Measurements from ENCODE around the gene PRSS53.

The PRSS53 gene

DNA sequence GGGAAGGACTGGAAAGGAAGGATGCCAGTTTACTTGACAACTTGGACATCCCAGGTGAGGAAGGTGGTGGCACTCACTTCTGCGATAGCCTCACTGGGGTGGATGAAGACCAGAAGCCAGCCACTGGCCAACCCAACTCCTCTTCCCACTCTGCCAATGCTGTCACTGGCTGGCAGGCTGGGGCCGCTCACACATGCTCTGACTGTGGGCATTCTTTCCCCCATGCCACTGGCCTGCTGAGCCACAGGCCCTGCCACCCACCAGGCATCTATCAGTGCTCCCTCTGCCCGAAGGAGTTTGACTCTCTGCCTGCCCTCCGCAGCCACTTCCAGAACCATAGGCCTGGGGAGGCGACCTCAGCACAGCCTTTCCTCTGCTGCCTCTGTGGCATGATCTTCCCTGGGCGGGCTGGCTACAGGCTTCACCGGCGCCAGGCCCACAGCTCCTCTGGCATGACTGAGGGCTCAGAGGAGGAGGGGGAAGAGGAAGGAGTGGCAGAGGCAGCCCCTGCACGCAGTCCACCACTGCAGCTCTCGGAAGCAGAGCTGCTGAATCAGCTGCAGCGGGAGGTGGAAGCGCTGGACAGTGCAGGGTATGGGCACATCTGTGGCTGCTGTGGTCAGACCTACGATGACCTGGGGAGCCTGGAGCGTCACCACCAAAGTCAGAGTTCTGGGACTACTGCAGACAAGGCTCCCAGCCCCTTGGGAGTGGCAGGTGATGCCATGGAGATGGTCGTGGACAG lies 10.0 kb downstream of the PRSS53 start:
- no peak overlapping the region for H3K27ac ChIP-seq (ENCODE audit: insufficient read depth in 1 of 2, low read depth in 1 of 2, low read length in 2 of 2, poor library complexity in 1 of 2, severe bottlenecking in 2 of 2)
- H3K4me1 ChIP-seq (ENCODE audit: control extremely low read depth in 1 of 4, control insufficient read depth in 4 of 4, insufficient read depth in 4 of 4, low read length in 3 of 4): peaks cover 4 to 25% (median 15%) of the 10 kb centered on the region in 4 experiments
- WGBS (ENCODE audit: insufficient coverage): 97% methylated on average over 14 of the region's 15 CpGs
- peaks cover 6 to 74% (median 62%) of the 10 kb centered on the region in 4 experiments for H3K36me3 ChIP-seq (ENCODE audit: control insufficient read depth in 4 of 4, insufficient read depth in 4 of 4, low read length in 3 of 4)
- ChIA-PET POLR2A (interaction anchor here (1.0 kb wide), 1 partner anchor 12 kb away, joined by 3 read pairs; no protein-coding TSS in a partner anchor), CTCF (interaction anchor here (1.4 to 2.1 kb wide), 2 partner anchors 12 to 14 kb away, joined by 4 to 7 read pairs; no protein-coding TSS in a partner anchor)
- no peaks in the 10 kb centered on the region for H3K27me3 ChIP-seq (replicated peaks in 2 of 5; ENCODE audit: control insufficient read depth in 4 of 5, insufficient read depth in 5 of 5, low read length in 4 of 5)
- DNase-seq: no peak
- H3K9me3 ChIP-seq (ENCODE audit: control extremely low read depth in 1 of 5, control insufficient read depth in 4 of 5, insufficient read depth in 2 of 5, low read depth in 1 of 5, low read length in 4 of 5): no peaks in the 10 kb centered on the region
- no peak overlapping the region for H3K4me3 ChIP-seq (ENCODE audit: control insufficient read depth in 1 of 7, extremely low read depth in 1 of 7, insufficient read depth in 4 of 7, low read depth in 2 of 7, low read length in 6 of 7)

DNA sequence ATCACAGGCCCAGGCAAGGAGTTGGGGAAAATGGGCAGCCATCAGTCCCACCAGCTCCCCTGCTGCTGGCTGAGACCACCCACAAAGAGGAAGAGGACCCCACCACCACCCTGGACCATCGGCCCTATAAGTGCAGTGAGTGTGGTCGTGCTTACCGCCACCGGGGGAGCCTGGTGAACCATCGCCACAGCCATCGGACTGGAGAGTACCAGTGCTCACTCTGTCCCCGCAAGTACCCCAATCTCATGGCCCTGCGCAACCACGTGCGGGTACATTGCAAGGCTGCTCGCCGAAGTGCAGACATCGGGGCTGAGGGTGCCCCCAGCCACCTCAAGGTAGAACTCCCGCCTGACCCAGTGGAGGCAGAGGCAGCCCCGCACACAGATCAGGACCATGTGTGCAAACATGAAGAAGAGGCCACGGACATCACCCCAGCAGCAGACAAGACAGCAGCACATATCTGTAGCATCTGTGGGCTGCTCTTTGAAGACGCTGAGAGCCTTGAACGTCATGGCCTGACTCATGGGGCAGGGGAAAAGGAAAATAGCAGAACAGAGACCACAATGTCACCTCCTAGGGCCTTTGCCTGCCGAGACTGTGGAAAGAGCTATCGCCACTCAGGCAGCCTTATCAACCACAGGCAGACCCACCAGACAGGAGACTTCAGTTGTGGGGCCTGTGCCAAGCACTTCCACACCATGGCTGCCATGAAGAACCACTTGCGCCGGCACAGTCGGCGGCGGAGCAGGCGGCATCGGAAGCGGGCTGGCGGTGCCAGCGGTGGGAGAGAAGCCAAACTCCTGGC lies 10.9 kb downstream of the PRSS53 start:
- Histone ChIP-seq H3K9me3 (ENCODE audit: control extremely low read depth in 1 of 5, control insufficient read depth in 4 of 5, insufficient read depth in 2 of 5, low read depth in 1 of 5, low read length in 4 of 5) (no peaks in the 10 kb centered on the region), H3K27ac (ENCODE audit: insufficient read depth in 1 of 2, low read depth in 1 of 2, low read length in 2 of 2, poor library complexity in 1 of 2, severe bottlenecking in 2 of 2) (peak overlapping the region in 1 of 2 experiments; percentile 30), H3K36me3 (ENCODE audit: control insufficient read depth in 4 of 4, insufficient read depth in 4 of 4, low read length in 3 of 4) (peaks cover 6 to 66% (median 55%) of the 10 kb centered on the region in 4 experiments), H3K4me1 (ENCODE audit: control extremely low read depth in 1 of 4, control insufficient read depth in 4 of 4, insufficient read depth in 4 of 4, low read length in 3 of 4) (peaks cover 4 to 27% (median 16%) of the 10 kb centered on the region in 4 experiments), H3K4me3 (ENCODE audit: control insufficient read depth in 1 of 7, extremely low read depth in 1 of 7, insufficient read depth in 4 of 7, low read depth in 2 of 7, low read length in 6 of 7) (no peak overlapping the region), H3K27me3 (replicated peaks in 2 of 5; ENCODE audit: control insufficient read depth in 4 of 5, insufficient read depth in 5 of 5, low read length in 4 of 5) (no peaks in the 10 kb centered on the region)
- CTCF ChIA-PET: interaction anchor here (0.8 to 1.3 kb wide), 3 partner anchors 14 to 79 kb away, joined by 3 to 4 read pairs (median 3); no protein-coding TSS in a partner anchor
- peak; percentile 42 to 75 (median 55) for DNase-seq
- 94% methylated on average over 24 of the region's 30 CpGs for WGBS (ENCODE audit: insufficient coverage)
- POLR2A ChIA-PET: interaction anchor here (0.6 to 1.0 kb wide), 2 partner anchors 13 to 14 kb away, joined by 3 read pairs; no protein-coding TSS in a partner anchor

DNA sequence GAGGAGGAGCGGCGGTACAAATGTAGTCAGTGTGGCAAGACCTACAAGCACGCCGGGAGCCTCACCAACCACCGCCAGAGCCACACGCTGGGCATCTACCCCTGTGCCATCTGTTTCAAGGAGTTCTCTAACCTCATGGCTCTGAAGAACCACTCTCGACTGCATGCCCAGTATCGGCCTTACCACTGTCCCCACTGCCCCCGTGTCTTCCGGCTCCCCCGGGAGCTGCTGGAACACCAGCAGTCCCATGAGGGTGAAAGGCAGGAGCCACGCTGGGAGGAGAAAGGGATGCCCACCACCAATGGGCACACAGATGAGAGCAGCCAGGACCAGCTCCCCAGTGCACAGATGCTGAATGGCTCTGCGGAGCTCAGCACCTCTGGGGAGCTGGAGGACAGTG lies 11.7 kb downstream of the PRSS53 start:
- CTCF ChIA-PET: interaction anchor here (0.8 to 1.3 kb wide), 3 partner anchors 15 to 80 kb away, joined by 3 to 4 read pairs (median 3); no protein-coding TSS in a partner anchor
- POLR2A ChIA-PET: interaction anchor here (0.6 kb wide), 1 partner anchor 14 kb away, joined by 3 read pairs; no protein-coding TSS in a partner anchor
- Histone ChIP-seq H3K27me3 (replicated peaks in 2 of 5; ENCODE audit: control insufficient read depth in 4 of 5, insufficient read depth in 5 of 5, low read length in 4 of 5) (no peaks in the 10 kb centered on the region), H3K27ac (ENCODE audit: insufficient read depth in 1 of 2, low read depth in 1 of 2, low read length in 2 of 2, poor library complexity in 1 of 2, severe bottlenecking in 2 of 2) (peak overlapping the region in 1 of 2 experiments; percentile 30), H3K4me1 (ENCODE audit: control extremely low read depth in 1 of 4, control insufficient read depth in 4 of 4, insufficient read depth in 4 of 4, low read length in 3 of 4) (peaks cover 12 to 34% (median 24%) of the 10 kb centered on the region in 4 experiments), H3K4me3 (ENCODE audit: control insufficient read depth in 1 of 7, extremely low read depth in 1 of 7, insufficient read depth in 4 of 7, low read depth in 2 of 7, low read length in 6 of 7) (no peak overlapping the region), H3K9me3 (ENCODE audit: control extremely low read depth in 1 of 5, control insufficient read depth in 4 of 5, insufficient read depth in 2 of 5, low read depth in 1 of 5, low read length in 4 of 5) (no peaks in the 10 kb centered on the region), H3K36me3 (ENCODE audit: control insufficient read depth in 4 of 4, insufficient read depth in 4 of 4, low read length in 3 of 4) (peaks cover 6 to 59% (median 50%) of the 10 kb centered on the region in 4 experiments)
- over 99% methylated on average over 12 of the region's 13 CpGs for WGBS (ENCODE audit: insufficient coverage)
- no peak for DNase-seq

DNA sequence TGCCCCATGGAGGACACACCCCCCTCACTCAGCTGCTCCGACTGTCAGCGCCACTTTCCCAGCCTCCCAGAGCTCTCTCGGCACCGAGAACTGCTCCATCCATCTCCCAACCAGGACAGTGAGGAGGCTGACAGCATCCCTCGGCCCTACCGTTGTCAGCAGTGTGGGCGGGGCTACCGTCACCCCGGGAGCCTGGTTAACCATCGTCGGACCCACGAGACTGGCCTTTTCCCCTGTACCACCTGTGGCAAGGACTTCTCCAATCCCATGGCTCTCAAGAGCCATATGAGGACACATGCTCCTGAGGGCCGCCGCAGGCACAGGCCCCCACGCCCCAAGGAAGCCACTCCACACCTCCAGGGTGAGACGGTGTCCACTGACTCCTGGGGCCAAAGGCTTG lies 12.4 kb downstream of the PRSS53 start:
- no peak overlapping the region for H3K27ac ChIP-seq (ENCODE audit: insufficient read depth in 1 of 2, low read depth in 1 of 2, low read length in 2 of 2, poor library complexity in 1 of 2, severe bottlenecking in 2 of 2)

DNA sequence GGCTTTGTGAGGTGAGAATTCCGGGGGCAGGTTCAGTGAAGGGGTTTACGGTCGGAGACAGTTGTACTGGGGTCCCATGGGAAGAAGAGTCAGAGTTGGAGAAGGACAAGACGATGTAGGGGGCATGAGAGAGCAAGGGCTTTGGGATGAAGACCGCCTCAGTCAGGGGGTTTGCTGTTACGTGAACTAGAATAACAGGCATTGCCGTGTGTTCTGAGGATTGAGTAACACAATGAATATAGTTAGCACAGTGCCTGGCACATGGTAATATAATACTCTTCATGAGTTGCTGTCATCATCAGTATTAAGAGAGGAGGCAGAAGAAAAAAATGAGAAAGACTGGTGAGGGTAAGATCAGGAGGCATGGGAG lies 13.9 kb downstream of the PRSS53 start:
- H3K36me3 ChIP-seq (ENCODE audit: control insufficient read depth in 4 of 4, insufficient read depth in 4 of 4, low read length in 3 of 4): peaks cover 0 to 39% (median 31%) of the 10 kb centered on the region in 4 experiments
- 0% methylated on average over 6 of the region's 7 CpGs for WGBS (ENCODE audit: insufficient coverage)
- POLR2A ChIA-PET: interaction anchor here (1.0 to 2.3 kb wide), 4 partner anchors 19 to 67 kb away, joined by 3 to 12 read pairs (median 4); partner anchors contain the start of gene STX4
- peak overlapping the region; percentile 93 to 100 (median 97) for H3K4me3 ChIP-seq (ENCODE audit: control insufficient read depth in 1 of 7, extremely low read depth in 1 of 7, insufficient read depth in 4 of 7, low read depth in 2 of 7, low read length in 6 of 7)
- no peaks in the 10 kb centered on the region for H3K27me3 ChIP-seq (replicated peaks in 2 of 5; ENCODE audit: control insufficient read depth in 4 of 5, insufficient read depth in 5 of 5, low read length in 4 of 5)
- no peaks in the 10 kb centered on the region for H3K9me3 ChIP-seq (ENCODE audit: control extremely low read depth in 1 of 5, control insufficient read depth in 4 of 5, insufficient read depth in 2 of 5, low read depth in 1 of 5, low read length in 4 of 5)
- CTCF ChIA-PET: interaction anchor here (0.9 to 1.7 kb wide), 4 partner anchors 17 to 68 kb away, joined by 3 to 12 read pairs (median 4); no protein-coding TSS in a partner anchor
- no peak for DNase-seq
- peaks cover 12 to 41% (median 25%) of the 10 kb centered on the region in 4 experiments for H3K4me1 ChIP-seq (ENCODE audit: control extremely low read depth in 1 of 4, control insufficient read depth in 4 of 4, insufficient read depth in 4 of 4, low read length in 3 of 4)
- H3K27ac ChIP-seq (ENCODE audit: insufficient read depth in 1 of 2, low read depth in 1 of 2, low read length in 2 of 2, poor library complexity in 1 of 2, severe bottlenecking in 2 of 2): peak overlapping the region; percentile 97 to 99

More for the DNA sequence above, 12.4 kb downstream of the PRSS53 start:
- CTCF ChIA-PET: interaction anchor here (1.2 to 1.7 kb wide), 3 partner anchors 9 to 66 kb away, joined by 3 to 6 read pairs (median 5); no protein-coding TSS in a partner anchor
- no peak overlapping the region for H3K4me3 ChIP-seq (ENCODE audit: control insufficient read depth in 1 of 7, extremely low read depth in 1 of 7, insufficient read depth in 4 of 7, low read depth in 2 of 7, low read length in 6 of 7)
- 94% methylated on average over 16 of the region's 16 CpGs for WGBS (ENCODE audit: insufficient coverage)
- POLR2A ChIA-PET: no interaction called here
- H3K4me1 ChIP-seq (ENCODE audit: control extremely low read depth in 1 of 4, control insufficient read depth in 4 of 4, insufficient read depth in 4 of 4, low read length in 3 of 4): peaks cover 12 to 41% (median 25%) of the 10 kb centered on the region in 4 experiments
- H3K36me3 ChIP-seq (ENCODE audit: control insufficient read depth in 4 of 4, insufficient read depth in 4 of 4, low read length in 3 of 4): peaks cover 5 to 55% (median 45%) of the 10 kb centered on the region in 4 experiments
- no peak for DNase-seq
- no peaks in the 10 kb centered on the region for H3K27me3 ChIP-seq (replicated peaks in 2 of 5; ENCODE audit: control insufficient read depth in 4 of 5, insufficient read depth in 5 of 5, low read length in 4 of 5)
- H3K9me3 ChIP-seq (ENCODE audit: control extremely low read depth in 1 of 5, control insufficient read depth in 4 of 5, insufficient read depth in 2 of 5, low read depth in 1 of 5, low read length in 4 of 5): no peaks in the 10 kb centered on the region

DNA sequence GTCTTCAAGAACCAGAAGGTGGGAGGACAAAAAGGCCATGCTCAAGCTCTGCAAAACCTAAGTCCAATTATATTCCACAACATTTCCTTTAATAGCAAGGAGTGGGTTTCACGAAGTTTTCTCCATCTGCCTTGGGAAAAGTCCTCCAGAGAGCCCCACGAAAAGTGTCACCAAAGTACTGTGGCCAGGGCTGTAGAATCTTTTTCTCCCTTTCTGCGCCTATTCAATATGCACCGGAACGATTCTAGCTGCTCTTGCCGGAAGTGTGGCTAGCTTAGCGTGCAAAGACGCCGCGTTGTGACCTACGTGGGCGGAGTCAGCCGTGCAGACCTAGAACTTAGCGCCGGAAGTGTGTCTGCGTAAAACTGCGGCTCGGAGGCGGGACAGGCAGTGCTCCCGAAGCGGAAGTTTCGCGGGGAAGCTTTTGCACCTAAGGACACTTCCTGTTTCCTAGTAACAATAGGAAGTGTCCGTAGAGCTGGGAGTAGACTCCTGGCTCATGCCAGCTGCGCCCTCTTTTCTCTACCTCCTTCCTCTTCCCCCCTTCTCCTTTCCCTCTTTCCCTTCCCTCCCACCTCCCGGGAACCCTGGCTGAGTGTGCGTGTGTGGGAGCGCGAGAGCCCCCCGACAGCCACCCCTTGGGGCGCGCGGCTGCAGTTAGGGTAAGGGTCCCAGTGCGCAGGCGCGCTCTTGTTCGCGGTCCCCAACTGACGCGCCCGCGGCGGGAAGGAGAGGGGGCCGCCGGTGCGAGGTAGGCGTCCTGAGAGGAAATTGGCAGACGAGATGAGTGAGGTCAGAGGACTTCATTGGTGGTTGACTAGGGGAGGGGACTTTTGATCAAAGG lies 14.6 kb downstream of the PRSS53 start, which contains the start of the genes ZNF646 and ZNF668:
Gene ZNF646, plus strand, starts transcription at position 453 of the 844 bp plus-strand sequence. CDS start 1,903 bp downstream, outside the sequence.
Gene ZNF668, minus strand, starts transcription at position 271 of the 844 bp plus-strand sequence. CDS start 9,781 bp downstream, outside the sequence.
- Histone ChIP-seq H3K9me3 (ENCODE audit: control extremely low read depth in 1 of 5, control insufficient read depth in 4 of 5, insufficient read depth in 2 of 5, low read depth in 1 of 5, low read length in 4 of 5) (no peaks in the 10 kb centered on the region), H3K27ac (ENCODE audit: insufficient read depth in 1 of 2, low read depth in 1 of 2, low read length in 2 of 2, poor library complexity in 1 of 2, severe bottlenecking in 2 of 2) (peak within 1 kb of the TSS; percentile 97 to 99), H3K27me3 (replicated peaks in 2 of 5; ENCODE audit: control insufficient read depth in 4 of 5, insufficient read depth in 5 of 5, low read length in 4 of 5) (no peaks in the 10 kb centered on the region), H3K36me3 (ENCODE audit: control insufficient read depth in 4 of 4, insufficient read depth in 4 of 4, low read length in 3 of 4) (peaks cover 0 to 33% (median 25%) of the 10 kb centered on the region in 4 experiments), H3K4me3 (ENCODE audit: control insufficient read depth in 1 of 7, extremely low read depth in 1 of 7, insufficient read depth in 4 of 7, low read depth in 2 of 7, low read length in 6 of 7) (peak within 1 kb of the TSS; percentile 93 to 100 (median 97)), H3K4me1 (ENCODE audit: control extremely low read depth in 1 of 4, control insufficient read depth in 4 of 4, insufficient read depth in 4 of 4, low read length in 3 of 4) (peaks cover 12 to 34% (median 24%) of the 10 kb centered on the region in 4 experiments)
- CTCF ChIA-PET: interaction anchor here (0.6 to 1.2 kb wide), 13 partner anchors 9 to 154 kb away, joined by 3 to 12 read pairs (median 3); partner anchors contain the start of genes STX4 and VKORC1
- DNase-seq: peak; percentile 100
- POLR2A ChIA-PET: interaction anchor here (0.8 to 2.3 kb wide), 9 partner anchors 10 to 106 kb away, joined by 3 to 12 read pairs (median 4); partner anchors contain the start of genes FUS, KAT8 and STX4
- WGBS (ENCODE audit: insufficient coverage): 0% methylated on average over 33 of the region's 48 CpGs

Data from common myeloid progenitor, CD34-positive (primary cell).